GM19099 (cell line): ENCODE data around the gene GABRG3.

Experiments
- POLR2A ChIP-seq: IDR thresholded peaks from 3 replicates; pipeline ENCODE4 v1.6.1; 2011; ENCODE audit warnings: low read depth; ENCODE audit not compliant: insufficient read length; ENCODE audit errors: extremely low read depth

The GABRG3 gene

GRCh38 chr15:27219636-27220035 lies 248.7 kb downstream of the GABRG3 start:
- no peak for TF ChIP-seq POLR2A

GRCh38 chr15:27220199-27220598 lies 249.2 kb downstream of the GABRG3 start:
- TF ChIP-seq POLR2A: no peak

GRCh38 chr15:27222479-27222878 lies 251.5 kb downstream of the GABRG3 start:
- TF ChIP-seq POLR2A: no peak

GRCh38 chr15:27223179-27223578 lies 252.2 kb downstream of the GABRG3 start:
- no peak for TF ChIP-seq POLR2A

GRCh38 chr15:27231811-27232210 lies 260.8 kb downstream of the GABRG3 start:
- no peak for TF ChIP-seq POLR2A

GRCh38 chr15:27232876-27233275 lies 261.9 kb downstream of the GABRG3 start:
- TF ChIP-seq POLR2A: no peak

- no peak for TF ChIP-seq POLR2A
Observed at GRCh38 chr15:27234593-27234992, 263.6 kb downstream of the GABRG3 start.

GRCh38 chr15:27235161-27235560 lies 264.2 kb downstream of the GABRG3 start:
- no peak for TF ChIP-seq POLR2A

- no peak for TF ChIP-seq POLR2A
Observed at GRCh38 chr15:27235681-27236080, 264.7 kb downstream of the GABRG3 start.

- no peak for TF ChIP-seq POLR2A
Observed at GRCh38 chr15:27237319-27237939, 266.4 kb downstream of the GABRG3 start.

GRCh38 chr15:27238209-27238608 lies 267.2 kb downstream of the GABRG3 start:
- no peak for TF ChIP-seq POLR2A

- no peak for TF ChIP-seq POLR2A
Observed at GRCh38 chr15:27238707-27239423, 267.9 kb downstream of the GABRG3 start.

GRCh38 chr15:27241943-27242342 lies 271.0 kb downstream of the GABRG3 start:
- no peak for TF ChIP-seq POLR2A

- TF ChIP-seq POLR2A: no peak
Observed at GRCh38 chr15:27244047-27244446, 273.1 kb downstream of the GABRG3 start.

GRCh38 chr15:27248251-27248650 lies 277.3 kb downstream of the GABRG3 start:
- no peak for TF ChIP-seq POLR2A

- TF ChIP-seq POLR2A: no peak
Observed at GRCh38 chr15:27249046-27249759, 278.2 kb downstream of the GABRG3 start.

GRCh38 chr15:27249760-27250109 lies 278.8 kb downstream of the GABRG3 start:
- no peak for TF ChIP-seq POLR2A

- no peak for TF ChIP-seq POLR2A
Observed at GRCh38 chr15:27250223-27250622, 279.2 kb downstream of the GABRG3 start.
